Suprapubic skin (tissue), 3 donors: ENCODE data around the gene HPCAL1.

Source experiments
- EP300 ChIP-seq: sonication (generic); formaldehyde crosslinking; IDR thresholded peaks from one replicate; pipeline ENCODE4 v1.6.1; 2017; ENCODE audit warnings: antibody characterized with exemption
- TF ChIP-seq, protein P1 (sequence below), 2 donors: fragments of 200-600 bp in 1 of 2; fragments of 450-650 bp in 1 of 2; sonication (generic) in 1 of 2; IDR thresholded peaks; one replicate each; pipeline ENCODE4 v1.5.1; 2016 to 2019; ENCODE audit warnings: antibody characterized with exemption in 2 of 2, mild to moderate bottlenecking in 1 of 2, moderate library complexity in 1 of 2

DNA sequence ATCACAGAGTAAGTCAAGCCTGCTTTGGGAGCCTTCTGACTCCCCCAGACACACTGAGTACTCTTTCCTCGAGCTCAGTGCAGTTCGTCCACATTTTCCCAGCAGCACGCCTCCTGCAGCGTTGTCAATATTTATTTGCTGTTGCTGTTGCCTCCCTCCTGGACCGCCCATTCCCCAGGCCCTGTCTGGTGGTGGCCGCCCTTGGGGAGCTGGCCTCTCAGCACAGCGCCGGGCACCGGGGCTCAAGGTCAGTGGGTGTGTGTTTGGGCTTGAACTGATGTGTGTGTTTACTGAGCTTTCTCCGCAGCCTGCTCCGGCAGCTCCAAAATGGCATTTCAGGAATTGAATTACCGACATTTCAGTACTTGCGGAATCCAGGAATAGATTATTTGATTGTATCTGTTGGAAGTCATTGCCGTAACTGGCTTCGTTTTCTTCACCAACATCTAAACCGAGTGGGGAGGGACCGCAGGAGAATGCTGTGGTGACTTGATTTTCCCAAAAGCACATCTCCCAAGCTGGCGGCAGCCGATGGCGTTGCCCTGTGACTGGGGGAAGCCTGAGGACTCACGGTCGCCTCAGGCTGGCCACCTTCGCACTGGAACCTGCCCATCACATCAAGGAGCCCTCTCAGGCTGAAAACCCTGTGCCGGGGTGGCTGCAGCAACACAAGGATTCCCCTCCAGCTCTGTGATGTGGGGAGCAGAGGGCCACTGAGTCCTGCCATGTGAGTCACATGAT lies 66.0 kb downstream of the HPCAL1 start:
- TF ChIP-seq, protein P1, sequence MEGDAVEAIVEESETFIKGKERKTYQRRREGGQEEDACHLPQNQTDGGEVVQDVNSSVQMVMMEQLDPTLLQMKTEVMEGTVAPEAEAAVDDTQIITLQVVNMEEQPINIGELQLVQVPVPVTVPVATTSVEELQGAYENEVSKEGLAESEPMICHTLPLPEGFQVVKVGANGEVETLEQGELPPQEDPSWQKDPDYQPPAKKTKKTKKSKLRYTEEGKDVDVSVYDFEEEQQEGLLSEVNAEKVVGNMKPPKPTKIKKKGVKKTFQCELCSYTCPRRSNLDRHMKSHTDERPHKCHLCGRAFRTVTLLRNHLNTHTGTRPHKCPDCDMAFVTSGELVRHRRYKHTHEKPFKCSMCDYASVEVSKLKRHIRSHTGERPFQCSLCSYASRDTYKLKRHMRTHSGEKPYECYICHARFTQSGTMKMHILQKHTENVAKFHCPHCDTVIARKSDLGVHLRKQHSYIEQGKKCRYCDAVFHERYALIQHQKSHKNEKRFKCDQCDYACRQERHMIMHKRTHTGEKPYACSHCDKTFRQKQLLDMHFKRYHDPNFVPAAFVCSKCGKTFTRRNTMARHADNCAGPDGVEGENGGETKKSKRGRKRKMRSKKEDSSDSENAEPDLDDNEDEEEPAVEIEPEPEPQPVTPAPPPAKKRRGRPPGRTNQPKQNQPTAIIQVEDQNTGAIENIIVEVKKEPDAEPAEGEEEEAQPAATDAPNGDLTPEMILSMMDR (IDR thresholded peaks at IDR 0.05), result no peak
- no peak for TF ChIP-seq EP300
